ENCODE results near the gene USP47.

- TF ChIP-seq JUN (CRISPR knock-in tag; IDR thresholded peaks at IDR 0.05): no peak
- TF ChIP-seq ZBTB44 (CRISPR knock-in tag; IDR thresholded peaks at IDR 0.05): no peak
- TF ChIP-seq HOMEZ (CRISPR knock-in tag; IDR thresholded peaks at IDR 0.05; ENCODE audit: low read depth): no peak
- TF ChIP-seq ZSCAN22 (CRISPR knock-in tag; IDR thresholded peaks at IDR 0.05): no peak
- no peak for TF ChIP-seq HNF4A (CRISPR knock-in tag; IDR thresholded peaks at IDR 0.05)
- TF ChIP-seq MXI1 (IDR thresholded peaks at IDR 0.05; ENCODE audit: borderline replicate concordance, low read depth, low read length): no peak
- TF ChIP-seq POLR2A (IDR thresholded peaks at IDR 0.05; ENCODE audit: insufficient read depth in 1 of 2, low read depth in 2 of 2, low read length in 2 of 2): no peak
- TF ChIP-seq ZNF747 (CRISPR knock-in tag; IDR thresholded peaks at IDR 0.05; ENCODE audit: borderline replicate concordance): no peak
- TF ChIP-seq ZBTB49 (CRISPR knock-in tag; IDR thresholded peaks at IDR 0.05; ENCODE audit: borderline replicate concordance): no peak
Measured at GRCh38 chr11:11965192-11965591, 123.4 kb downstream of the USP47 start.
